ENCODE measurements around the gene CHID1. TPM values are rescaled to one million over a fixed set of nuclear protein-coding genes. Genes with fewer than 3 reads are reported as not detected.

The CHID1 gene
- total and polyA plus RNA-seq, 2 of the 4 experiments (the other 2 are of a cell fraction): 34.2 to 121 TPM

- H3K56ac ChIP-seq (ENCODE audit: extremely low read depth, insufficient read depth, low read length): no peak overlapping the region
- peaks cover 13 to 64% of the 10 kb centered on the region in 2 experiments for H3K79me1 ChIP-seq (ENCODE audit: low read depth in 1 of 2, low read length in 2 of 2)
- H2BK120ac ChIP-seq (ENCODE audit: low read depth, low read length): no peak overlapping the region
- H3K9me1 ChIP-seq (ENCODE audit: insufficient read depth, low read length): peaks cover 14% of the 10 kb centered on the region; the same call in 1 of the 2 replicates
- peaks cover 44% of the 10 kb centered on the region for H4K20me1 ChIP-seq (ENCODE audit: insufficient read depth, low read length)
- peaks cover 15% of the 10 kb centered on the region for H3K4me1 ChIP-seq (ENCODE audit: control insufficient read depth, insufficient read depth, low read length)
- DNase-seq (no peak), ATAC-seq (ENCODE audit: low read depth) (no peak)
- intact Hi-C loops (cut with micrococcal nuclease) (no loop called here), dilution Hi-C loops (cut with HindIII; ENCODE audit: low sequenced_read_pairs, unreplicated experiment) (no loop called here), in situ Hi-C loops (cut with MboI; ENCODE audit: low sequenced_read_pairs) (no loop called here)
- H2BK20ac ChIP-seq (ENCODE audit: low read depth, low read length): no peak overlapping the region
- H3K9ac ChIP-seq (ENCODE audit: low read depth, low read length): no peak overlapping the region
- no peak overlapping the region for H3K23ac ChIP-seq (ENCODE audit: low read depth, low read length)
- no peak overlapping the region for H3K4ac ChIP-seq (ENCODE audit: low read depth, low read length)
- ChIA-PET CTCF (no interaction called here), POLR2A (ENCODE audit: unreplicated experiment) (interaction anchor here (0.6 to 0.7 kb wide), 2 partner anchors 11 to 107 kb away, joined by 3 read pairs; no protein-coding TSS in a partner anchor)
- H4K91ac ChIP-seq (ENCODE audit: insufficient read depth, low read depth, low read length): no peak overlapping the region
- no TSS peak for BruUV-seq (replicated peaks)
- no peak overlapping the region for H4K8ac ChIP-seq (ENCODE audit: low read depth in 2 of 2, low read length in 2 of 2)
- H3K18ac ChIP-seq (ENCODE audit: low read depth, low read length): no peak overlapping the region
- TF ChIP-seq SMC3 (IDR thresholded peaks at IDR 0.05; ENCODE audit: low read depth, low read length): no peak
- no peak for TF ChIP-seq RFX5 (IDR thresholded peaks at IDR 0.05; ENCODE audit: low read depth, low read length)
- TF ChIP-seq CEBPB (IDR thresholded peaks at IDR 0.05; ENCODE audit: low read depth, low read length): no peak
- TF ChIP-seq RCOR1 (IDR thresholded peaks at IDR 0.05; ENCODE audit: insufficient replicate concordance, low read length): no peak
- no peak overlapping the region for H3K4me3 ChIP-seq (ENCODE audit: insufficient read depth, low read depth, low read length)
- 100% methylated on average over 3 of the region's 9 CpGs; no CpG with 5 or more reads in 1 of the 2 experiments for WGBS, 2 experiments (ENCODE audit: extremely low coverage in 2 of 2, insufficient read length in 1 of 2)
- no peaks in the 10 kb centered on the region for H3K9me3 ChIP-seq (ENCODE audit: control insufficient read depth, insufficient read depth, low read length)
- no peak overlapping the region for H3K4me2 ChIP-seq (ENCODE audit: low read depth, low read length)
- H3K27me3 ChIP-seq (ENCODE audit: control insufficient read depth, insufficient read depth, low read length): no peaks in the 10 kb centered on the region
- no peak overlapping the region for H2BK15ac ChIP-seq (ENCODE audit: low read depth, low read length)
- H2AK9ac ChIP-seq (replicated peaks; ENCODE audit: low read depth, low read length, poor library complexity): no peak overlapping the region
- H3K14ac ChIP-seq (replicated peaks; ENCODE audit: low read depth, low read length): no peak overlapping the region
- no peak overlapping the region; the same call in 1 of the 2 replicates for H2AK5ac ChIP-seq (ENCODE audit: low read depth, low read length)
- peaks cover 3% of the 10 kb centered on the region; the same call in 1 of the 2 replicates for H3K36me3 ChIP-seq (ENCODE audit: control insufficient read depth, insufficient read depth, low read length)
- H2BK5ac ChIP-seq (ENCODE audit: low read depth, low read length, poor library complexity, severe bottlenecking): no peak overlapping the region
- no peak overlapping the region for H2AFZ ChIP-seq (replicated peaks; ENCODE audit: low read length, poor library complexity)
- H4K5ac ChIP-seq (ENCODE audit: low read depth, low read length): no peak overlapping the region
- no peak overlapping the region for H3K27ac ChIP-seq (ENCODE audit: insufficient read depth, low read length)
Measured at GRCh38 chr11:951507-951906, 40.9 kb upstream of the CHID1 start.
